ENCODE results near the gene SKAP1. TPM values are rescaled to one million over a fixed set of nuclear protein-coding genes. Genes with fewer than 3 reads are reported as not detected.
"Not testable (repeated sequence)": the region's sequence is repeated elsewhere in the genome, so short reads cannot be mapped to it uniquely, and the experiment has no call there.

Gene SKAP1
- total RNA-seq, 1 donor from 2014 or later, result not detected

DNA sequence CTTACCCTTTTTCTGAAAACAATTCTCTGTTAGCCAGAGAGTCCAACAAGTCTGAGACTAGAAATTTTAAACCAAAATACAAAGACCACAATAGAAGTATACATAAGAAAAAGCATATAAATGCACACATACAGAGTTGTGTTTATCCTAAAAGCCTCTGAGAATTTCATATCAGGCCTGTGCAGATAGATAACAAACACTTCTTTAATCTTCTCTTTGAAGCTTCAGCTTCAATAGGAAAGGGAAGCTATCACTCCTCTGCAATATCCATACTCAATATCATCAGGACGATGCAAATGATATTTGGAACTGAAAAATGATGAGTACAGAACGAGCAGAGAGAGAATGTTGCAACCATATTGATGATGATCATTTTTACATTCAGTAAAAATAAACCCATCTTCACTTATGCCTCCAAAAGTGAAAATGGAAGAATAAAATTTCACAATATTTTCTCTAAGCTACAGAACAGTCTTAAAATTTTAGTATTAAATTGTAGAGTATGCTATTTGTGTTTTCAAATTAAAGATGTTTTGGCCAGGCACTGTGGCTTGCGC is 61.6 kb downstream of the SKAP1 start:
- FAIRE-seq (no peak), DNase-seq (ENCODE audit: low read depth) (no peak)
- H3K27me3 ChIP-seq (ENCODE audit: control insufficient read depth, insufficient read depth, low read length), result peaks cover 4% of the 10 kb centered on the region
- H3K4me3 ChIP-seq (ENCODE audit: low read depth, low read length), result no peak overlapping the region
- TF ChIP-seq, protein P1, sequence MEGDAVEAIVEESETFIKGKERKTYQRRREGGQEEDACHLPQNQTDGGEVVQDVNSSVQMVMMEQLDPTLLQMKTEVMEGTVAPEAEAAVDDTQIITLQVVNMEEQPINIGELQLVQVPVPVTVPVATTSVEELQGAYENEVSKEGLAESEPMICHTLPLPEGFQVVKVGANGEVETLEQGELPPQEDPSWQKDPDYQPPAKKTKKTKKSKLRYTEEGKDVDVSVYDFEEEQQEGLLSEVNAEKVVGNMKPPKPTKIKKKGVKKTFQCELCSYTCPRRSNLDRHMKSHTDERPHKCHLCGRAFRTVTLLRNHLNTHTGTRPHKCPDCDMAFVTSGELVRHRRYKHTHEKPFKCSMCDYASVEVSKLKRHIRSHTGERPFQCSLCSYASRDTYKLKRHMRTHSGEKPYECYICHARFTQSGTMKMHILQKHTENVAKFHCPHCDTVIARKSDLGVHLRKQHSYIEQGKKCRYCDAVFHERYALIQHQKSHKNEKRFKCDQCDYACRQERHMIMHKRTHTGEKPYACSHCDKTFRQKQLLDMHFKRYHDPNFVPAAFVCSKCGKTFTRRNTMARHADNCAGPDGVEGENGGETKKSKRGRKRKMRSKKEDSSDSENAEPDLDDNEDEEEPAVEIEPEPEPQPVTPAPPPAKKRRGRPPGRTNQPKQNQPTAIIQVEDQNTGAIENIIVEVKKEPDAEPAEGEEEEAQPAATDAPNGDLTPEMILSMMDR (IDR thresholded peaks at IDR 0.05; ENCODE audit: insufficient read depth, low read length, severe bottlenecking), result no peak
- H3K36me3 ChIP-seq (ENCODE audit: control insufficient read depth, insufficient read depth, low read length), result no peaks in the 10 kb centered on the region

DNA sequence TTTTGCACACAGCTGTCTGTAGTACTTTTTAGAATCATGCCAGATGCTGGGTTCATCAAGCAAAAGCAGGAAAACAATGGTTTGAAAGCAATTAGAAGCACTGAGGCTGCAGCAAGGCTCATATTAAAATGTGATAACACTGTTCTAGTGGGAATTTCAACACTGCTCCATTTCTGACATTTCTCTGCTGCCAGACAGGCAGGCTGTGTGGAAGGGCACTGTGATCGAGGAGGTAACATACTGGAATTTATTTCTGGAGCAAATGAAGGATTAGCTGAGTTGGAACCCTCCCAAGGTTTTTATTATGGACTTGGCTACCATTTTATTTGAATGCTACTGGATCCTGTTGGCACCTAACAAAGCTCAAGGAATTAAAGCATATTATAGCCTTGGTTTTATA is 66.9 kb downstream of the SKAP1 start:
- TF ChIP-seq, protein P1 (IDR thresholded peaks at IDR 0.05; ENCODE audit: insufficient read depth, low read length, severe bottlenecking), result no peak
- no peak for FAIRE-seq
- H3K27me3 ChIP-seq (ENCODE audit: control insufficient read depth, insufficient read depth, low read length), result peaks cover 10% of the 10 kb centered on the region

DNA sequence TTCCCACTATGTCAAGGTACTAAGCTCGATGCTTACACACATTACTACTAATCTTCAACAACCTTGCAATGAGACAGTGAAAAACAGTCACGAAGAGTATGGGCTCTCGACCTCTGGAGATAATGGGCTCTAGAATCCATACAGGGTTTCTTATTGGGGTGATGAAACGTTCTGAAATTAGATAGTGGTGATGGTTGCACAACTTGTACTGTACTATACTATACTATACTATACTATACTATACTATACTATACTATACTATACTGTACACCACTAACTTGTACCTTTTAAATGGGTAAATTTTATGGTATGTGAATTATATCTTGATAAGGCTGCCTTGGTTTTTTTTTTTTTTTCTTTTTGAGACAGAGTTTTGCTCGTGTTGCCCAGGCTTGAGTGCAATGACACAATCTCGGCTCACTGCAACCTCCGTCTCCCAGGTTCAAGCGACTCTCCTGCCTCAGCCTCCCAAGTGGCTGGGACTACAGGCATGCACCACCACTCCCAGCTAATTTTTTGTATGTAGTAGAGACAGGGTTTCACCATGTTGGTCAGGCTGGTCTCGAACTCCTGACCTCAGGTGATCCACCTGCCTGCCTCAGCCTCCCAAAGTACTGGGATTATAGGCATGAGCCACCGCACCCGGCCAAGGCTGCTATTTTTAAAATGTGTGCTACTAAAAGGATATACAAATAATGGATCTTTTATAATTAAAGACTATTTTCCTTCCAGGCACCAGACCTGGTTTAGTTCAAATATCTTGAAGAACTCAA is 69.0 kb downstream of the SKAP1 start:
- not testable (repeated sequence) for FAIRE-seq; H3K36me3 ChIP-seq (ENCODE audit: control insufficient read depth, insufficient read depth, low read length); H3K4me3 ChIP-seq (ENCODE audit: low read depth, low read length); DNase-seq (ENCODE audit: low read depth)
- H3K27me3 ChIP-seq (ENCODE audit: control insufficient read depth, insufficient read depth, low read length), result peaks cover 10% of the 10 kb centered on the region

More for the DNA sequence above, 66.9 kb downstream of the SKAP1 start:
- no peak for DNase-seq (ENCODE audit: low read depth)
- Histone ChIP-seq H3K4me3 (ENCODE audit: low read depth, low read length) (no peak overlapping the region), H3K36me3 (ENCODE audit: control insufficient read depth, insufficient read depth, low read length) (no peaks in the 10 kb centered on the region)

DNA sequence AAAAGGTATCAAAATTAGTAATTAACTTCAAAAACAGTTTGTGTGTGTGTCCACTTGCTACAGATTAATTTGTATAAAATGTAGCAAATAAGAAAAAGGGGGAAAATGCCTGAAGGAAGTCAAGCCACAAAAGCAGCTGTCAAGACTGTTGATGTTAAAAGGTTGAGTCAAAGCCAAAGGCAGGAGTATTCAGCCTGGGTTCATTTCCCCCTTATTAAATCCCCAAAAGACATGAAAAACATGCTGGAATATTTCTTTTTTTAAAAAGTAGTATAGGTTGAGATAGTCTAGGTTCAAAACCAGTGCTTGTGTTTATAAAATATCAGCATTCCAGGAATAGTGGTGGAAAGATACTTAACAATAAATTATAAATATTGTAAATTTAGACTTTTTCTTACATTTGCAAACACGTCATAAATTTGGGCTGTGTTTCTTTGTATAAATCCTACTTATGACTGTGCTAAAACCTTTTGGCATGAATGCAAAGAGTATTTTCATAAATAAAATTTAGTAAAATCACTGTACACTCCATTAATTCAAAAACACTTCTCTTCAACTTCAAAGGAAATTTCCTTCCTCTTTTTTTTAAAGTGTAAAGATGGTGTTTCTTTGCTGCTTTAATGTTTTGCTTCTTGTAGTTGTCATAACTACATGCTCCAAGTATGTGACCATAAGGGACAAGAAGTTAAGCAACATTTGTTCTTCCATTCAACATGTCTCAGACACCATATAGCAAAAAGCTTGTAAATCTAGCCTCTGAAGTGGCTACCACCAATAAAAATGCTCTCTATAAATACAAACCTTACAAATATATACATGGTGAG is 72.0 kb downstream of the SKAP1 start:
- Histone ChIP-seq H3K27me3 (ENCODE audit: control insufficient read depth, insufficient read depth, low read length) (peaks cover 8% of the 10 kb centered on the region), H3K36me3 (ENCODE audit: control insufficient read depth, insufficient read depth, low read length) (no peaks in the 10 kb centered on the region), H3K4me3 (ENCODE audit: low read depth, low read length) (no peak overlapping the region)
- no peak for DNase-seq (ENCODE audit: low read depth)
- TF ChIP-seq, protein P1 (IDR thresholded peaks at IDR 0.05; ENCODE audit: insufficient read depth, low read length, severe bottlenecking), result no peak
- FAIRE-seq, result no peak

DNA sequence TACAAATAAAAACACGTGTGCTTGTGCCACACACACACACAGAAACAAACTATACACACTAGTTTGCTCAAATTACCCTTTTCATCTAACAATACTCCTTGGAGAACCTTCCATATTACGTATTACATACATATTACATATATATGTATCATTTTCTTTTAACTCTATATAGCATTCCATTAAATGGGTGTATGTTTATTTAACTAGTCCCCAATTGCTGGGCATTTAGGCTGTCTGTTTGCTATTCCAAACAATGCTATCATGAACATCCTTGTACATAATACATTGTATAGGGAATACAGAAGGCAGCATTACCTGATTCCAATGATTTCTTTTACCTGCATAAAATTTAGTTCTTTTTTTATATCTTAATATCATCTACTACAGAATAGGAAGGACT is 73.1 kb downstream of the SKAP1 start:
- no peak for FAIRE-seq
- H3K4me3 ChIP-seq (ENCODE audit: low read depth, low read length), result no peak overlapping the region
- H3K27me3 ChIP-seq (ENCODE audit: control insufficient read depth, insufficient read depth, low read length), result peaks cover 6% of the 10 kb centered on the region

More for the DNA sequence above, 73.1 kb downstream of the SKAP1 start:
- TF ChIP-seq, protein P1 (IDR thresholded peaks at IDR 0.05; ENCODE audit: insufficient read depth, low read length, severe bottlenecking), result no peak
- DNase-seq (ENCODE audit: low read depth), result no peak
- H3K36me3 ChIP-seq (ENCODE audit: control insufficient read depth, insufficient read depth, low read length), result no peaks in the 10 kb centered on the region

Measured in bronchial epithelial cell (primary cell).